GM15510 (cell line): ENCODE measurements around the gene EGLN2.

Experiments
- POLR2A ChIP-seq: IDR thresholded peaks from 3 replicates; pipeline ENCODE4 v1.6.1; 2011; ENCODE audit warnings: borderline replicate concordance; ENCODE audit not compliant: insufficient read length; ENCODE audit errors: extremely low read depth

EGLN2 gene

GRCh38 chr19:40805258-40805868, 6.4 kb downstream of the EGLN2 start:
- no peak for TF ChIP-seq POLR2A

- TF ChIP-seq POLR2A, result no peak
Observed at GRCh38 chr19:40806423-40807146, 7.6 kb downstream of the EGLN2 start.

GRCh38 chr19:40807147-40808020, 8.4 kb downstream of the EGLN2 start:
- TF ChIP-seq POLR2A, result no peak

GRCh38 chr19:40808021-40808325, 9.0 kb downstream of the EGLN2 start:
- TF ChIP-seq POLR2A, result no peak

- no peak for TF ChIP-seq POLR2A
Observed at GRCh38 chr19:40808497-40808896, 9.5 kb downstream of the EGLN2 start.

GRCh38 chr19:40809358-40810086, 10.5 kb downstream of the EGLN2 start:
- TF ChIP-seq POLR2A, result no peak

- TF ChIP-seq POLR2A, result no peak
Observed at GRCh38 chr19:40810160-40810559, 11.2 kb downstream of the EGLN2 start.

- TF ChIP-seq POLR2A, result no peak
Observed at GRCh38 chr19:40811478-40812341, 12.7 kb downstream of the EGLN2 start.

- no peak for TF ChIP-seq POLR2A
Observed at GRCh38 chr19:40813182-40813581, 14.2 kb downstream of the EGLN2 start.

GRCh38 chr19:40815223-40815622, 16.2 kb downstream of the EGLN2 start:
- TF ChIP-seq POLR2A, result no peak

- no peak for TF ChIP-seq POLR2A
Observed at GRCh38 chr19:40822161-40822560, 23.2 kb downstream of the EGLN2 start.

- TF ChIP-seq POLR2A, result no peak
Observed at GRCh38 chr19:40827386-40828247, 28.6 kb downstream of the EGLN2 start.

GRCh38 chr19:40829205-40829604, 30.2 kb downstream of the EGLN2 start:
- TF ChIP-seq POLR2A, result no peak
